Activated T-helper 1 cell treated with Interleukin-2 at 50 U/mL for 16 hours (primary cell): ENCODE data around the gene ZNF609.

Experiments
- DNase-seq: peaks from one replicate; pipeline ENCODE4 v3.0.0-alpha.2; 2020; ENCODE audit warnings: low read depth

The ZNF609 gene

GRCh38 chr15:64544450-64544849 is 84.1 kb downstream of the ZNF609 start:
- no peak for DNase-seq

- no peak for DNase-seq
Measured at GRCh38 chr15:64547275-64547674, 86.9 kb downstream of the ZNF609 start.

GRCh38 chr15:64548235-64548634 is 87.9 kb downstream of the ZNF609 start:
- no peak for DNase-seq

- no peak for DNase-seq
Measured at GRCh38 chr15:64549860-64550259, 89.5 kb downstream of the ZNF609 start.

- DNase-seq = no peak
Measured at GRCh38 chr15:64552281-64552948, 92.0 kb downstream of the ZNF609 start.

- no peak for DNase-seq
Measured at GRCh38 chr15:64558460-64559179, 98.2 kb downstream of the ZNF609 start.

GRCh38 chr15:64559243-64559642 is 98.9 kb downstream of the ZNF609 start:
- no peak for DNase-seq

- DNase-seq = no peak
Measured at GRCh38 chr15:64560501-64560900, 100.1 kb downstream of the ZNF609 start.

- DNase-seq = no peak
Measured at GRCh38 chr15:64560998-64561397, 100.6 kb downstream of the ZNF609 start.

GRCh38 chr15:64562003-64562640 is 101.7 kb downstream of the ZNF609 start:
- no peak for DNase-seq

GRCh38 chr15:64566102-64566501 is 105.7 kb downstream of the ZNF609 start:
- DNase-seq = no peak

- no peak for DNase-seq
Measured at GRCh38 chr15:64566629-64567427, 106.5 kb downstream of the ZNF609 start.

GRCh38 chr15:64568765-64569164 is 108.4 kb downstream of the ZNF609 start:
- DNase-seq = no peak

GRCh38 chr15:64571857-64572291 is 111.5 kb downstream of the ZNF609 start:
- no peak for DNase-seq

GRCh38 chr15:64572856-64573255 is 112.5 kb downstream of the ZNF609 start:
- no peak for DNase-seq

GRCh38 chr15:64574301-64575017 is 114.1 kb downstream of the ZNF609 start:
- no peak for DNase-seq

- DNase-seq = no peak
Measured at GRCh38 chr15:64580696-64581407, 120.5 kb downstream of the ZNF609 start.

GRCh38 chr15:64581408-64581761 is 121.0 kb downstream of the ZNF609 start:
- no peak for DNase-seq

- DNase-seq = no peak
Measured at GRCh38 chr15:64582202-64582601, 121.8 kb downstream of the ZNF609 start.

GRCh38 chr15:64583519-64583918 is 123.1 kb downstream of the ZNF609 start:
- DNase-seq = no peak

GRCh38 chr15:64583983-64584382 is 123.6 kb downstream of the ZNF609 start:
- DNase-seq = no peak
